Body of pancreas (tissue), 4 donors: ENCODE measurements around the gene CA12.

Experiments used
- CTCF ChIP-seq, 7 experiments: fragments of 450-650 bp in 4 of 7; fragments of 200-600 bp in 3 of 7; sonication (generic) in 3 of 7; IDR thresholded peaks; one replicate each; pipeline ENCODE4 v1.5.1; 2016 to 2019; ENCODE audit warnings: antibody characterized with exemption in 7 of 7
- POLR2A ChIP-seq, 3 donors: fragments of 450-650 bp; IDR thresholded peaks; one replicate each; pipeline ENCODE4 v1.6.1; 2016; ENCODE audit warnings: antibody characterized with exemption in 3 of 3, mild to moderate bottlenecking in 2 of 3

DNA sequence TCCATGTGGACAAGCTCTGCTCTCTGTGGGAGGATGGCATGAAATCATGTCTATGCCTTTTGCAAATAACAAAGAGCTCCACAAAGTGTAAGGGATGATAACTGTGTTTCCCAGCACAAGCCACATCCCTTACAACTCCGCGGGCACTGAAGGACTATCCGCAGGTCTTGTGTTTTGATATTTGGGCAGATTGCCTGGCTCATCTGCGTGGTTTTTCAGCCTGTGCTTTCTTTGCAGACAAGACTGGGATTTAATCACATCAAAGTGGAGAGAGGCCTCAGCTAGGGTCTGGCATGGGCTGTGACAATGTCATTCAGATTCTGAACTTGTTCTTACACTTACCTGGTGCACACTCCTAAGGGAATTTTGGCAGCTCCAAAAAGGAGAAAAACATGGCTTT is 30.2 kb upstream of the CA12 start:
- TF ChIP-seq POLR2A (IDR thresholded peaks at IDR 0.05), result no peak
- no peak for TF ChIP-seq CTCF (IDR thresholded peaks at IDR 0.05)
